Esophagus (tissue), 2 donors: Measurements from ENCODE around the gene SPHKAP. TPM values are rescaled to one million over a fixed set of nuclear protein-coding genes. Genes with fewer than 3 reads are reported as not detected.

ENCODE experiments used
- H3K27ac ChIP-seq, 2 donors: one replicate each; pipeline ENCODE4 v1.5.1; 2013; ENCODE audit warnings: low read depth in 2 of 2, mild to moderate bottlenecking in 2 of 2, inconsistent platforms in 1 of 2, low read length in 1 of 2, moderate library complexity in 1 of 2
- H3K27me3 ChIP-seq, 2 donors: one replicate each; pipeline ENCODE4 v1.6.1; 2013; ENCODE audit warnings: low read length in 2 of 2, control low read depth in 1 of 2, mild to moderate bottlenecking in 1 of 2; ENCODE audit not compliant: insufficient read depth in 2 of 2, control insufficient read depth in 1 of 2
- H3K36me3 ChIP-seq, 2 donors: one replicate each; pipeline ENCODE4 v1.6.1; 2013; ENCODE audit warnings: low read length in 1 of 2; ENCODE audit not compliant: control insufficient read depth in 2 of 2, insufficient read depth in 2 of 2
- H3K4me1 ChIP-seq, 2 donors: one replicate each; pipeline ENCODE4 v1.6.1; 2013; ENCODE audit warnings: low read length in 1 of 2; ENCODE audit not compliant: control insufficient read depth in 2 of 2, insufficient read depth in 2 of 2
- H3K4me3 ChIP-seq, 2 donors: one replicate each; pipeline ENCODE4 v1.5.1; 2013; ENCODE audit warnings: low read length in 2 of 2, mild to moderate bottlenecking in 2 of 2, low read depth in 1 of 2, moderate library complexity in 1 of 2
- H3K9me3 ChIP-seq, 2 donors: one replicate each; pipeline ENCODE4 v1.6.1; 2013; ENCODE audit warnings: mild to moderate bottlenecking in 2 of 2, low read depth in 1 of 2, low read length in 1 of 2, moderate library complexity in 1 of 2; ENCODE audit not compliant: control insufficient read depth in 2 of 2, insufficient read depth in 1 of 2
- WGBS, 2 donors: extraction: QIAGEN DNeasy Blood & Tissue Kit; methylation state at CpG; one replicate each; pipeline ENCODE4 v1.1.7; 2013; 5-methylcytosine and 5-hydroxymethylcytosine counted together
- polyA plus RNA-seq, 2 donors: library from polyadenylated mRNA; stranded (reverse); fragments of 200-250 nt; gene quantifications; one replicate each; pipeline ENCODE4 v1.2.3, GENCODE V29; 2013
- donor health status: healthy with polysubstance abuse.
- donor health status: Bipolar disorder and iron deficiency.

Gene SPHKAP
- polyA plus RNA-seq, 2 donors = not detected

DNA sequence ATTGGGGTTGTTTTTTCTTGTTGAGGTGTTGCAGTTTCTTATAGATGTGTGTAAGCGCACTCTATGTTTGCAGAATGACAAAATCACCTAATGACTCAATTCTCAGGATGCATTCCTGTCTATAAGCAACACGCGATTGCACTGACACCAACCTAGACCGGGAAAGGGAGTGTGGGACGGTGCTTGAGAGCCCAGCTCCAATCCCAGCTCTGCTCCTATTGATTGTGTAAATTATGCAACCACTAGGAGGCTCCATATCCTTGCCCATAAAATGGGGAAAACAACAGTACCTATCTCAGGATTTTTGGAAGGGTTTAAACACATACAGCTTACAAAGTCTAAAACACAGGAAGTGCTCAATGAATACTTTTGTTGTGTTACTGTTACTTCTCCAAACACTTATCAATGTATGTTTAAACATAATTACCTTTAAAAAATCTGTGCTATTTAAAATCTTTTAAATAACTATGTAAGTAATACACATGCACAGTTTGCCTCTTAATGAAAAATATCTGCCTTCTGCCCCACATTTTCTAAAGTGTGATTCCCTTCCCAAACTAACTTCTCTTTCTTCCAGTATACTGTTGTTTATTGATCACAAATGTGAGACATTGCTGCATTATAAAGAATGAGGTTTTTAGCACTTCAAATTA, 132.5 kb downstream of the SPHKAP start:
- Histone ChIP-seq H3K4me3 (no peak overlapping the region), H3K27me3 (no peaks in the 10 kb centered on the region), H3K36me3 (no peaks in the 10 kb centered on the region), H3K9me3 (no peaks in the 10 kb centered on the region), H3K27ac (no peak overlapping the region), H3K4me1 (no peaks in the 10 kb centered on the region)
- WGBS, 2 donors = 16 to 17% methylated on average over 5 of the region's 5 CpGs

DNA sequence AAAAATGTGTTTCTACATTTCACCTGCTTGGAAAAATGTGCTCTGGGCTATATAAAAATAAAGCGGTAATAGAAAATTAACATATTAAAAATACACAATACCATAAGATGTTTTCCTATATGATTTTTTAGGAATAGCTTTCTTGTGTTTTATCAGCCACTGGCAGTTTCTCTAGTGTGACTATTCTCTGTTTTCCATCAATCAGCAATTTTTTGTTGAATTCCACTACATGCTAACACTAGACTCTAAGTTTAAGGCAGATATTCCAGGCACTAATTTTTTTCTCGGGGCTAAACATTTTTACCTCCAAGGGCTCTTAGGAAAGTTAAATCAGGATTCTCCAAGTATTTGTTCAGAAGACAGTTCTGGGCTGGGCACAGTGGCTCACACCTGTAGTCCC, 140.5 kb downstream of the SPHKAP start:
- H3K4me3 ChIP-seq = no peak overlapping the region
- no peaks in the 10 kb centered on the region for H3K9me3 ChIP-seq
- no peaks in the 10 kb centered on the region for H3K36me3 ChIP-seq
- H3K4me1 ChIP-seq = no peaks in the 10 kb centered on the region
- H3K27ac ChIP-seq = no peak overlapping the region
- 92 to 95% methylated on average over 2 of the region's 2 CpGs for WGBS, 2 donors
- no peaks in the 10 kb centered on the region for H3K27me3 ChIP-seq

DNA sequence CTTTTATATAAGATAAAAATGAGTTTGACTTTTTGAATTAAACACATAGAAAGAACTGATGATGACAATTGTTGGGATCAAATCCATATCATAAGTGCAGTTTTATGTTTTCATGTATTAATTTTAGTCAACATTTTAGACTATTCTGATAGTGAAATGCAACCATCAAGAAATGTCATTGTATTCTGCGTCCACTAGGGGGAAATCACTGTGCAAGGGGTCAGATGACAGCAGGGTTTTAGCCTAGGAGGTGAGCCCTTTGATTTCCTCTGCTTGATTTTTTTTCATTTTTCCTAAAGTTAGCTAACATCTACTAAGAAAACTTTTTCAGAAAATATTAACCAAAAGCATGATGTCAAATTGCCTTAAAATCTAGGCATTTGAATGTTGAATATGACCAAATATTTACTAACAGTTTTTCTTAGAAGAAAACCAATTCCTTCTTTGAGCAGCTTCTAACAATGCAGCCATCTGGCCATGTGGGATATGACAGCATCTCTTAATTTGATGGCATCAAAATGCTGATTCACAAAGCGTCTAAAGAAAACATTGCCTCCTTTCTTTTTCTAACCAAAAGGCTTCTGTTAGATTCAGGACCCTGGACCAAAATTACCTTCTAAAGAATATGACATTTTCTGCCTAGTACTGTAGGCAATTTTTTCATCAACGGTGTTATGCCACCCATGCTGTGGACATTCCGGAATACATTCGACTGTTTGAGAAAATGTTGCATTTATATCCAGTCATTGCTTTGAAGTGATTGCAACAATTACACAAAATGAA, 141.5 kb downstream of the SPHKAP start:
- Histone ChIP-seq H3K4me3 (no peak overlapping the region), H3K27me3 (no peaks in the 10 kb centered on the region), H3K4me1 (no peaks in the 10 kb centered on the region), H3K27ac (no peak overlapping the region), H3K9me3 (no peaks in the 10 kb centered on the region), H3K36me3 (no peaks in the 10 kb centered on the region)
- 64 to 66% methylated on average over 5 of the region's 5 CpGs for WGBS, 2 donors

DNA sequence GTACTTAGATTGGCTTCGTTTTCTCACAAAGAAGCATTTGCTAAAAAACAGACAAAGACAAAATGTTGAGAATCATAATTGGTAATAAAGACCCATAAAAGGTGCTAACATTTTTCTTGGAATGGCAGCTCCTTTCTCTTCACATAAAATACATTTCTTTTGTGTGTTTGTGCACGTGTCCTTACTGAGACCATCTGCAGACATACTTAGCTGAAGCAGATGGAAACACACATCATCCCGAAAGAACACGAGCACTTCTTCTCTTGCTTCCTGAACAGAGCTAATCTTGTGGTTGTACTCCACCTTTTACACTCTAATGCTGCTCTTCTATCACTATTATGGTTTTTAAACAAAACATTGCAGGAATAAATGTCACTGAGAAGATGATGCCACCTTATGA, 142.5 kb downstream of the SPHKAP start:
- no peak overlapping the region for H3K27ac ChIP-seq
- H3K4me1 ChIP-seq = no peaks in the 10 kb centered on the region
- H3K4me3 ChIP-seq = no peak overlapping the region
- H3K27me3 ChIP-seq = no peaks in the 10 kb centered on the region
- H3K9me3 ChIP-seq = no peaks in the 10 kb centered on the region
- 48 to 55% methylated on average over 4 of the region's 4 CpGs for WGBS, 2 donors
- H3K36me3 ChIP-seq = no peaks in the 10 kb centered on the region

DNA sequence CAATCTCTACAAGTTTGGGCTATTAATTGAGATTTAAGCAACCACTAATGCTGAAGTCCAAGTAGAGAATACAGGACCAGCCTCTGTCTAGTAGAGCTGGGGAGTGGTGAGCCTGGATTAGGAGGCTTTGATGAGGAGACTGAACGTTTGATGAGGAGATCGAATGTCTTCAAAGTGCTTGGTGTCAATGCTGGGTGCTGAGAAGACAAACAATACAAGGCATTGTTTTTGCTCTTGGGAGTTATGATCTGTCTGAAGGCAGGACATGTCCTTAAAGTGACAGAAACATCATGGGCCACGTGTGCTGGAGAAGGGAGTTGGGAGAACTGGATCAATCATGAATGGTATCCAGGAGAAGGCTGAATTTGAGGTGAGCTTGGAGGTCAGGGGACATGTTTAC, 143.6 kb downstream of the SPHKAP start:
- WGBS, 2 donors = 38 to 40% methylated on average over 3 of the region's 3 CpGs
- Histone ChIP-seq H3K27me3 (no peaks in the 10 kb centered on the region), H3K27ac (no peak overlapping the region)

DNA sequence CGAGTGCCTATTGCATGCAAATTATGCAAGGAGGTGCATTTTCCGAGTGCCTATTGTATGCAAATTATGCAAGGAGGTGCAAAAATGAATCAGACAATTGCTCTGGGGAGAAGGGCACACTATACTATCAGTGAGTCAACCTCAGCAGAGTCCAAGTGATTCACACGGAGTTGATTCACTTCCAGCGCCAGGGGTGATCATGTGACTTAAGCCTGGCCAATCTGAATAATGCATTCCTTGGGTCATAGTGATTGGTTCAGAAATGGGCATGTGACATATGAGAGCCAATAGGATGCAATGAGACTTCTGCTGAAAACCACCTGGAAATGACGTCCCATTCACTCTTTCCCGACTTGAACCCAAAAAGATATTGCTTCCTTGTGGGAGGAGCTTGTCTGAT, 157.9 kb downstream of the SPHKAP start:
- H3K27me3 ChIP-seq = no peaks in the 10 kb centered on the region
- no peaks in the 10 kb centered on the region for H3K36me3 ChIP-seq
- H3K9me3 ChIP-seq = no peaks in the 10 kb centered on the region
- no peaks in the 10 kb centered on the region for H3K4me1 ChIP-seq
- H3K4me3 ChIP-seq = no peak overlapping the region
- WGBS, 2 donors = 84 to 86% methylated on average over 6 of the region's 6 CpGs
- no peak overlapping the region for H3K27ac ChIP-seq

More for the DNA sequence above, 143.6 kb downstream of the SPHKAP start:
- H3K4me1 ChIP-seq = no peaks in the 10 kb centered on the region
- H3K4me3 ChIP-seq = no peak overlapping the region
- no peaks in the 10 kb centered on the region for H3K36me3 ChIP-seq
- no peaks in the 10 kb centered on the region for H3K9me3 ChIP-seq

DNA sequence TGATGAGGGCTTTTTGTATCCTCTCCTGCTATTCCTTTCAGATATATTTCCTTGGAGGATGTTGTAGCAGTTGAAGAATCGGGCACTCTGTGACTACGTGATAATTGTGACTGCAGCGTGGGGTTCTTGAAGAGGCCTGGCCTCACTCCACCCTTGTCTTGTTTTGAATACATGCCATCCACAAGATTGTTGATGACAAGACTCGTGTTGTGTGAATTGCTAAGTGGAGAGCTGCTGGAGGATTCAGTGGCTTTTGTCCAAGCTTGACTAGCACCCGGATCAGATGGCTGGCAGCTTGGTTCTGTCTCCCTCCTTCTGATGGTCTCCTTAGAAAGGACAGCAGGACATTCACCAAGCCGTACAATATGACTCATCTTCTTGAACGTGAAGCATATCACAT, 163.2 kb downstream of the SPHKAP start:
- H3K36me3 ChIP-seq = no peaks in the 10 kb centered on the region
- H3K4me1 ChIP-seq = no peaks in the 10 kb centered on the region
- H3K4me3 ChIP-seq = no peak overlapping the region
- H3K9me3 ChIP-seq = peaks cover 0 to 4% of the 10 kb centered on the region in 2 donors
- H3K27ac ChIP-seq = no peak overlapping the region
- 82 to 86% methylated on average over 7 of the region's 7 CpGs for WGBS, 2 donors
- H3K27me3 ChIP-seq = no peaks in the 10 kb centered on the region

DNA sequence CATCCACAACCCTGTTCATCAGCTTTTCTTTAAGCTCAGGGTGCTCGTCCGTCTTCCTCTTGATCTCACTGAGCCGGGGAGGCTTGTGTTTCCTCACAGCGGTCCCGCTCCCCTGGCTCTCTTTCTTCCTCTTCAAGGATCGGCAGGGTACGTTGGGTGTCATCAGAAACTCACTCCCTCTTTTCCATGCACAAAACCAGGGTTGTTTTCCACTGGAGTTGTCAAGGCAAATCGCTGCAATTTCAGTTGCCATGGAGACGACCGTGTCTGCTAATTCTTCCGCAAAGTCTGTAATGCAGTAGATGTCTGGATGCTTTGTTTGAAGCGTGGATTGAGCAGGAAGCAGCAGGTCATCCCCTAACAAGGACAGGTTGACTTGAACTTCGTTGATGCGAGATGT, 163.7 kb downstream of the SPHKAP start:
- WGBS, 2 donors = 83 to 87% methylated on average over 14 of the region's 14 CpGs
- Histone ChIP-seq H3K4me3 (no peak overlapping the region), H3K4me1 (no peaks in the 10 kb centered on the region), H3K36me3 (no peaks in the 10 kb centered on the region), H3K27ac (no peak overlapping the region), H3K27me3 (no peaks in the 10 kb centered on the region), H3K9me3 (peaks cover 0 to 4% of the 10 kb centered on the region in 2 donors)

DNA sequence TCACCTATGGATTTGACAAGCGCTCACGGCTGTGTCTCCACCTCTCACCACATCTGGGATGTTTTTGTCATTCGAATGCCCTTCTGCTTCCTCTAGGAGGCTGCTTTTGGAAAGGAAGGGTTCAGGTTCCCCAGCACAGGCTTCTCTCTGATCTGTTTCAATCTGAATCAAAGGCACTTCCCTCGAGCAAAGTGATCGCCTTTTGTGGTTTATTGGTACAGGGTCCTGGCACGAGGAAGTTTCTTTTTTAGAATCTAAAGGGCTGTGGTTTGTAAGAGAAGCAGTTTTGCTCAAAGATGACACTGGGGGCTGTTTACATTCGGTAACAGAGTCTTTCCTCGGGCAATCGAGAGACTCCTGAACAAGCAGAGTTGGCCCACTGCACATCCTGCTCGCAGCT, 165.1 kb downstream of the SPHKAP start:
- Histone ChIP-seq H3K27me3 (no peaks in the 10 kb centered on the region), H3K36me3 (no peaks in the 10 kb centered on the region), H3K9me3 (peaks cover 0 to 4% of the 10 kb centered on the region in 2 donors), H3K4me1 (no peaks in the 10 kb centered on the region), H3K4me3 (no peak overlapping the region), H3K27ac (no peak overlapping the region)
- WGBS, 2 donors = 56 to 57% methylated on average over 10 of the region's 10 CpGs

DNA sequence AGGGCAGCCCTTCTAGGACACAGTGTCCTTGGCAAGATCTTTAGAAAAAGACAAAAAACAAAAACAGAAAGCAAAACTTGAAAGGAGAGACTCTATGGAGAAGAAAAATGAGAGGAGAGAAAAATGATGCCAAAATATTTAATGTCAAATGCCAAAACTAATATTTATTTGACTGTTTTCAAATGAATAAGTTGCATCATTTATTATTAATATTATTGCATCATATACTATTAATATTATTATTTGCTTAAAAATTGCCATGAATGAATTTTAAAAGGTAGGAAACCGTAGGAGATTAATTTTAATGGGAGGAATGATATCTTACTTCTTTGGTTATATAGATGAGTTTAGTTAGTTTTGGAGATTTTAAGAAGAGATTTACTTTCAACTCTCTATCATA, 165.7 kb downstream of the SPHKAP start:
- H3K27ac ChIP-seq = no peak overlapping the region
- WGBS, 2 donors = 78 to 81% methylated on average over 1 of the region's 1 CpG
- no peak overlapping the region for H3K4me3 ChIP-seq
- no peaks in the 10 kb centered on the region for H3K36me3 ChIP-seq
- no peaks in the 10 kb centered on the region for H3K4me1 ChIP-seq
- H3K9me3 ChIP-seq = peaks cover 0 to 4% of the 10 kb centered on the region in 2 donors
- no peaks in the 10 kb centered on the region for H3K27me3 ChIP-seq
